Measurements from ENCODE around the gene MDFIC. TPM values are rescaled to one million over a fixed set of nuclear protein-coding genes. Genes with fewer than 3 reads are reported as not detected.

MDFIC gene
- total RNA-seq, 1 experiment from 2014 or later: 28.6 TPM

DNA sequence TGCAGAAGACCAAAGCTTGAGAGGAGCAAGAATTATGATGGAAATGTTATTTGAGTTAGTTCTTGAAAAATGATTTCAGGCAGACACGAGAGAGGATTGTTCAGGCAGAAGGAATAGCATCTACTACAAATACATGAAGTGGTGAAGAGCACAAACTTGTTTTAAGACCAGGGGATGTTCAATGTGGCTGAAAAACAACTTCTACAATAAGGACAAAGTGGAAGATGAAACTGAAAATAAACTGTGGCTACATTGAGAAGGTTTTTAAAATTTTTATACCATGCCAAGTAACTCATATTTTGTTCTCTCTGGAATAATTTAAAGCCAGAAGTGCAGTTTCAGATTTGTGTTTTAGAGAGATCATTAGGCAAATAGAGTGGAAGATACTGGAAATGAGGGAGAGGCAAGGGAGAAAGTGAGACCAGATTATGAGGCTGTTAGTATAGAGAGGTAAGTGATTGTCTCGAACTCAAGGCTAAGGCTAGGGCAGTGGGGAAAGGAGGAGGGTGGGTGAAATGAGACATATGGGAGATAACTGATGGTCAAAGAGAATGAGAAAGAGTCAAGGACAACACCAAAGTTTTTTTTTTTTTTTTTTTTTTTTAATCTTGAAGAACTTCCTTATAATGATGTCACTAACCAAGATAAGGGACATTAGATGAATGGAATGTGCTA is 115.4 kb downstream of the MDFIC start:
- Histone ChIP-seq H3K4me3 (no peak overlapping the region), H3K27me3 (no peaks in the 10 kb centered on the region), H3K9me3 (no peaks in the 10 kb centered on the region), H3K36me3 (no peaks in the 10 kb centered on the region)
- no peak for DNase-seq

- DNase-seq: no peak
- Histone ChIP-seq H3K4me3 (no peak overlapping the region), H3K27me3 (no peaks in the 10 kb centered on the region), H3K36me3 (no peaks in the 10 kb centered on the region), H3K9me3 (no peaks in the 10 kb centered on the region)
Measured at GRCh38 chr7:115038158-115038557, 116.3 kb downstream of the MDFIC start.

DNA sequence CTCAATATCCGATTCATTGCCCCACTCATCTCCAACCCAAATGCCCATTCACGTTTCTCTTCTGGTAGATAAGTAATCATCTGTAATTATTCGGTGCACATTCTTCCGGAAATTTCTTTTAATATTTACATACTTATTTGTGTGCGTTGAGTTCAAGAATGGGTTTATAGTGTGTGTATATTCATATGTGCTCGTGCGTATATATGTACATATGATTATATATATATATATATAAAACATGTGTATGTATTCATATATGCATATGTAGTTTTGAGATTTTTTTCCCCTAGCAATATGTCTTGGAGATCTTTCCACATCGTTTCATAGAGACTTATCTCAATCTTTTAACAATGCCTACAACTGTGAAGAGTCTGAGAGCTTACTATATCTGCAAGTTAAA is 118.2 kb downstream of the MDFIC start:
- no peak overlapping the region for H3K4me3 ChIP-seq
- H3K27me3 ChIP-seq: no peaks in the 10 kb centered on the region
- H3K9me3 ChIP-seq: no peaks in the 10 kb centered on the region
- no peak for DNase-seq
- no peaks in the 10 kb centered on the region for H3K36me3 ChIP-seq

DNA sequence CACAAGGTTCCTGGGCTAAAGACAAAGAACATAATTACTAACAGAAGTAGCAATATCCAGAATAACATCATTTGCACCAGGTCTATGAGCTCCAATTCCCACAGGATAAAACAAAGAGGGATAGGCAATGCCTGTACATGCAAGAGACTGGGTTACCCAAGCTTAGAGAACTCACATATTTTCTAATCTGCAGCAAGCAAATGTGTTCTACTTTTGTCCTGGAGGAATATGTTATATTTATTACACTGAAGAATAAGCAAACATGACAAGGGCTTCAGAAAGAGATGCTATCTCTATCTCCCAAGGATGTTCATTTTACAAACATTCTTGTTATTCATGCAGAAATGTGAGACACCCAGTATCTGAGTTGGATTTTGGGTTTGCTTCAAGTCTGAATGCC is 118.6 kb downstream of the MDFIC start:
- no peak for DNase-seq
- Histone ChIP-seq H3K27me3 (no peaks in the 10 kb centered on the region), H3K9me3 (no peaks in the 10 kb centered on the region), H3K36me3 (no peaks in the 10 kb centered on the region), H3K4me3 (no peak overlapping the region)

GRCh38 chr7:115042596-115042995 is 120.7 kb downstream of the MDFIC start:
- DNase-seq: no peak
- Histone ChIP-seq H3K4me3 (no peak overlapping the region), H3K36me3 (no peaks in the 10 kb centered on the region), H3K9me3 (no peaks in the 10 kb centered on the region), H3K27me3 (no peaks in the 10 kb centered on the region)

GRCh38 chr7:115043605-115044004 is 121.7 kb downstream of the MDFIC start:
- no peaks in the 10 kb centered on the region for H3K27me3 ChIP-seq
- no peaks in the 10 kb centered on the region for H3K9me3 ChIP-seq
- no peaks in the 10 kb centered on the region for H3K36me3 ChIP-seq
- no peak overlapping the region for H3K4me3 ChIP-seq
- no peak for DNase-seq

DNA sequence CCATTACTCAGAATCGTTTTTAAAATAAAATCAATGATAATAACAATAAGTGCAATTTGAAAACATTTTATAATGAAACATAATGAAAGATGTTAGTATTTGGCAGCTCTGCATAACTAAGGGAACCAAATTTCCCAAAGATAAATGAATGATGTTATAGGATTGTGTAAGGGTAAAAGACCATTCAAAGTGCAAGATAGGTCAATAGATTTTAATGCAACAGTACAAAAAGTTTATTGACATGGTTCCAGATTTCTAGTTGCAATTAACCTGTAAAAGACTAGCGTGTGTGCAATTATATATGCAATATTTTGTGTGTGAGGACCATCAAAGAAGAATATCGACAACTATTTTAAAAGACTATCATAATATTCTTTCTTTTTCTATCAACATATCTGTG is 122.3 kb downstream of the MDFIC start:
- Histone ChIP-seq H3K4me3 (no peak overlapping the region), H3K27me3 (no peaks in the 10 kb centered on the region), H3K9me3 (no peaks in the 10 kb centered on the region), H3K36me3 (no peaks in the 10 kb centered on the region)
- no peak for DNase-seq

GRCh38 chr7:115047958-115048720 is 126.2 kb downstream of the MDFIC start:
- H3K9me3 ChIP-seq: no peaks in the 10 kb centered on the region
- H3K27me3 ChIP-seq: no peaks in the 10 kb centered on the region
- H3K4me3 ChIP-seq: no peak overlapping the region
- no peak for DNase-seq
- H3K36me3 ChIP-seq: no peaks in the 10 kb centered on the region

DNA sequence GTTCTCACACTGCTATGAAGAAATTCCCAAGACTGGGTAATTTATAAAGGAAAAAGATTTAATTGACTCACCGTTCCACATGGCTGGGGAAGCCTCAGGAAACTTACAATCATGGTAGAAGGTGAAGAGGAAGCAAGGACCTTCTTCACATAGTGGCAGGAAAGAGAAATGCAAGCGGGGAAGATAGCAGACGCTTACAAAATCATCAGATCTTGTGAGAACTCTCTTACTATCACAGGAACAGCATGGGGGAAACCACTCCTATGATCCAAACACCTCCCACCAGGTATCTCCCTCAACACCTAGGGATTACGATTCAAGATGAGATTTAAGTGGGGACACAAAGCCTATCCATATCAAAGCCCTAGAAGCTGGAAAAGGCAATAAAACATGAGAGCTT is 130.8 kb downstream of the MDFIC start:
- no peak for DNase-seq
- H3K9me3 ChIP-seq: no peaks in the 10 kb centered on the region
- H3K27me3 ChIP-seq: no peaks in the 10 kb centered on the region
- H3K4me3 ChIP-seq: no peak overlapping the region
- no peaks in the 10 kb centered on the region for H3K36me3 ChIP-seq

GRCh38 chr7:115054478-115055065 is 132.7 kb downstream of the MDFIC start:
- DNase-seq: no peak
- Histone ChIP-seq H3K4me3 (no peak overlapping the region), H3K36me3 (no peaks in the 10 kb centered on the region), H3K9me3 (no peaks in the 10 kb centered on the region), H3K27me3 (no peaks in the 10 kb centered on the region)

GRCh38 chr7:115056019-115056418 is 134.1 kb downstream of the MDFIC start:
- Histone ChIP-seq H3K27me3 (no peaks in the 10 kb centered on the region), H3K9me3 (no peaks in the 10 kb centered on the region), H3K36me3 (no peaks in the 10 kb centered on the region), H3K4me3 (no peak overlapping the region)
- DNase-seq: no peak

DNA sequence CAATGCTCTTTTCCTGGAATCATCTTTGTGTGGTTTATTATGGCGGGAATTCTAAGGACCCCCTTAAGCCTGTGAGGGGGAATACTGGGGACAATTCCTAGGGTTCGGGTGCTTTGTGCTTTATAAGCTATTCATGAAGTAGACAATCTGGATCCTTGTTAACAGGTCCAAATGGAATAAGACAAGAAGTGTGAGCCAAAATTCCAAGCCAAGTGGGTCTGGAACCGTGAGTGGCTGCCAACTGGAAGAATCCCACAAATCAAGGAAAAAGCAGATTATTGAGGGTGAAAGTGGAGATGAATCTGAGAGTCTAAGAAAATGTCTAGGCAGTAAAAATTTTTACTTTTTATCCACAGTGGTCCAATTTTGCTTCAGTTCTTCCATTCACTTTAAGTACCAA is 136.8 kb downstream of the MDFIC start:
- Histone ChIP-seq H3K27me3 (no peaks in the 10 kb centered on the region), H3K9me3 (no peaks in the 10 kb centered on the region), H3K36me3 (no peaks in the 10 kb centered on the region), H3K4me3 (no peak overlapping the region)
- no peak for DNase-seq

GRCh38 chr7:115059321-115059720 is 137.4 kb downstream of the MDFIC start:
- no peak overlapping the region for H3K4me3 ChIP-seq
- no peaks in the 10 kb centered on the region for H3K36me3 ChIP-seq
- DNase-seq: no peak
- H3K9me3 ChIP-seq: no peaks in the 10 kb centered on the region
- H3K27me3 ChIP-seq: no peaks in the 10 kb centered on the region

DNA sequence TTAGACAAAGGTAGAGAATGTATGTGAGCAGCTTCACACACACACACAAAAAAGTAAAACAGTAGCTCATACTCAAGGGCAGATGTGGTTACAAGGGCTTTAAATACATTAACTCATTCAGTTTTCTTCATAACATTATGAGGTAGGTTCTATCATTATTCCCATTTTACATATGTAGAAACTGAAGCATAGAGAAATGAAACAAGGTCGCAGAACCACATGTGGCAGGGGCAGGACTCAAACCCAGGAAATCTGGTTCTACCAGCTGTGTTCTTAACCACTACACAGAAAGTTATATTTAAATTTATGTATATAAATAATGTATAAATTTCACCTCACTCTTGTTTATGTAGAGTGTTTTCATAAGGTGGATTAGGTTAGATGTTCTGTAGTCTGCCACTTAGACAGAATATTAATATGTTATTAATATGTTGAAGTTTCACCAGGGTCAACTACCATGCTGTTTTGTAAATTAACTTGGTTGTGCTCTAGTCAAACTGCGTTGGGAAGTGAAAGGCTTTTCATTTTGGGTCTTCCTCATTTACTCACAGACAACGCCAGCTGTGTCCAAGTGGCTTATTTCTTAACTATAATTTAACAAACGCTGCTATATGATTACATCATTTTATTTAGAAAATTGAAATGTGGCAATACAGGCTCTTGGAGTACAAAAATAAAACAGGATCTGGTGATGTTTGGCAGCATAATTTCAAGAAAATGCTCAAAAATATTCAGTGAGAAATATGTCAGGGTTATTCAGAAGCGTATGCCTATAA is 138.4 kb downstream of the MDFIC start:
- H3K4me3 ChIP-seq: no peak overlapping the region
- DNase-seq: no peak
- H3K9me3 ChIP-seq: no peaks in the 10 kb centered on the region
- H3K36me3 ChIP-seq: no peaks in the 10 kb centered on the region
- H3K27me3 ChIP-seq: no peaks in the 10 kb centered on the region

DNA sequence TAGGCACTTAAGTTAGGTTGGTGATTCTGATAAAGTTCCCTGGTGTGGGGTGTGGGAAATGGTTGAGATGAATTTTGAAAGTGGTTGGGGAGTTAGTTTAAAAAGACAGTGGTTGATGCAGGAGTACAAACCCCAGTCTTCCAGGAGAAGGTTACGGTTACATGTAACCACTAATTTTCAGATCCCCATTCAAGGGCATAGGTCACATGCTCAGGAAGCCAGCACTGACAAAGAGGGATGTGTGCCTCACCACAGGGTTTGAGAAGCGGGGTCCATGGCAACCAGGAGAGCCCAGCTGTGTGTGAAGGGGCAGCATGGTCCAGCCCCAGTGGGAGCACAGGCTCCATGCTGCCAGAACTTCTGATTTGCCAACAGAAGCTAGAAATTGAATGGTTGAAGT is 144.2 kb downstream of the MDFIC start:
- Histone ChIP-seq H3K4me3 (no peak overlapping the region), H3K27me3 (no peaks in the 10 kb centered on the region), H3K9me3 (no peaks in the 10 kb centered on the region), H3K36me3 (no peaks in the 10 kb centered on the region)
- no peak for DNase-seq

- Histone ChIP-seq H3K9me3 (no peaks in the 10 kb centered on the region), H3K36me3 (no peaks in the 10 kb centered on the region)
- no peak for DNase-seq
Measured at GRCh38 chr7:115066634-115067033, 144.7 kb downstream of the MDFIC start.

GRCh38 chr7:115068220-115068619 is 146.3 kb downstream of the MDFIC start:
- no peaks in the 10 kb centered on the region for H3K27me3 ChIP-seq
- H3K4me3 ChIP-seq: no peak overlapping the region
- H3K9me3 ChIP-seq: no peaks in the 10 kb centered on the region
- H3K36me3 ChIP-seq: no peaks in the 10 kb centered on the region
- DNase-seq: no peak

More at GRCh38 chr7:115066634-115067033, 144.7 kb downstream of the MDFIC start:
- H3K27me3 ChIP-seq: no peaks in the 10 kb centered on the region
- H3K4me3 ChIP-seq: no peak overlapping the region
